SU-DHL-6 (cell line): ENCODE results near the gene PRPF8.

Source experiments
- H2AFZ ChIP-seq: fragments of 200-600 bp; sonication (generic); 2 replicates; pipeline ENCODE4 v1.6.1; 2014; ENCODE audit warnings: low read depth, mild to moderate bottlenecking, moderate library complexity, mixed read lengths, antibody characterized with exemption, low read length; ENCODE audit not compliant: severe bottlenecking
- H3F3A ChIP-seq: fragments of 200-600 bp; shearing (Covaris generic); 2 replicates; pipeline ENCODE4 v1.6.0; 2016; ENCODE audit warnings: antibody characterized with exemption, mild to moderate bottlenecking; ENCODE audit not compliant: insufficient read depth
- H3K27ac ChIP-seq: fragments of 200-600 bp; sonication (generic); 2 replicates; pipeline ENCODE4 v1.5.1; 2016; ENCODE audit warnings: low read depth, mild to moderate bottlenecking, low read length, moderate library complexity, mixed read lengths
- H3K27me3 ChIP-seq: fragments of 200-600 bp; sonication (generic), shearing (Covaris generic); 2 replicates; pipeline ENCODE4 v1.6.0; 2014; ENCODE audit warnings: mild to moderate bottlenecking, low read length
- H3K36me3 ChIP-seq: fragments of 200-600 bp; sonication (generic); 2 replicates; pipeline ENCODE4 v1.6.1; 2014; ENCODE audit warnings: mild to moderate bottlenecking, low read length, mixed read lengths
- H3K4me2 ChIP-seq: fragments of 300-600, 200-600 bp; shearing (Covaris generic), sonication (generic); 2 replicates; pipeline ENCODE4 v1.6.0; 2014; ENCODE audit warnings: low read length, low read depth, mild to moderate bottlenecking; ENCODE audit not compliant: poor library complexity, severe bottlenecking
- H3K4me3 ChIP-seq: fragments of 200-600 bp; sonication (generic); 2 replicates; pipeline ENCODE4 v1.5.1; 2014; ENCODE audit warnings: antibody characterized with exemption, low read length, mild to moderate bottlenecking, mixed read lengths; ENCODE audit not compliant: insufficient read depth, poor library complexity, severe bottlenecking
- H3K79me2 ChIP-seq: fragments of 200-600 bp; sonication (generic); 2 replicates; pipeline ENCODE4 v1.6.1; 2014; ENCODE audit warnings: mild to moderate bottlenecking, low read length, moderate library complexity; ENCODE audit not compliant: insufficient read depth
- H3K9ac ChIP-seq: fragments of 200-600 bp; sonication (generic); 2 replicates; pipeline ENCODE4 v1.7.0; 2014; ENCODE audit warnings: mild to moderate bottlenecking, low read length
- H3K9me2 ChIP-seq: fragments of 200-600 bp; sonication (generic); replicated peaks from 2 replicates; pipeline ENCODE4 v1.6.1; 2014; ENCODE audit warnings: low read length; ENCODE audit not compliant: insufficient read depth
- H3K9me3 ChIP-seq: fragments of 200-600 bp; sonication (generic); 2 replicates; pipeline ENCODE4 v1.6.1; 2014; ENCODE audit warnings: low read length, mixed read lengths; ENCODE audit not compliant: insufficient read depth
- H4K20me1 ChIP-seq: fragments of 200-600 bp; sonication (generic); 2 replicates; pipeline ENCODE4 v1.6.1; 2014; ENCODE audit warnings: low read depth, mild to moderate bottlenecking, antibody characterized with exemption, low read length, moderate library complexity, mixed read lengths
- CTCF ChIP-seq: fragments of 200-600 bp; sonication (generic); IDR thresholded peaks from one replicate; pipeline ENCODE4 v1.5.1; 2017; ENCODE audit warnings: antibody characterized with exemption, mild to moderate bottlenecking, low read length, moderate library complexity; ENCODE audit not compliant: insufficient read depth, poor library complexity, severe bottlenecking
- EZH2phosphoT487 ChIP-seq: fragments of 200-600 bp; sonication (generic), shearing (Covaris generic); conservative IDR thresholded peaks from 2 replicates; pipeline ENCODE4 v1.6.1; 2018; ENCODE audit warnings: mild to moderate bottlenecking, antibody characterized with exemption, low read length, moderate library complexity, mixed read lengths

Gene PRPF8

DNA sequence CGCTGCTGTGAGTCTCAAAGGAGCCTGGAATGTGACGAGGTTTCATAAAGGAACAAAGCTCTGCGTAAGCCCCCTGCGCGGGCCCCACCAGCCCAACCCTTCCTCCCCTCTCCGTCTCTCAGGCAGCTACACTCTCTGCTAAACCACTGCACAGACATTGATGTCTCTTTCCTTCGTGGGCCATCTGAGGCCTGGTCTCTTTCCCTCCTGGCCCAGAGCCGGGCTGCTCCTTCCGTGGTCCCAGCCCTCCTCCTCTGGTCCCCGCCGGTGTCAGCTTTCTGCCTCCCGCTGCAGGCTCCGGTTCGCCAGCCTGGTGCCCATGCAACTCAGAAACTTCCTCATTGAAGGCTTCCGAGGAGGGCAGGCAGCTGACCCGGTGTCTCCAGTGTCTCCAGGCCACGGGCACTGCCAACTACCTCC is 46.5 kb downstream of the PRPF8 start:
- Histone ChIP-seq H3K27ac (no peak overlapping the region), H3K9me2 (no peaks in the 10 kb centered on the region), H3K9ac (no peak overlapping the region), H3K4me2 (no peak overlapping the region), H3K4me3 (no peak overlapping the region), H2AFZ (no peak overlapping the region), H3K27me3 (no peaks in the 10 kb centered on the region), H4K20me1 (no peaks in the 10 kb centered on the region), H3K36me3 (no peaks in the 10 kb centered on the region), H3K79me2 (no peaks in the 10 kb centered on the region), H3K9me3 (no peaks in the 10 kb centered on the region), H3F3A (no peaks in the 10 kb centered on the region)
- TF ChIP-seq CTCF: no peak
- TF ChIP-seq EZH2phosphoT487: no peak

DNA sequence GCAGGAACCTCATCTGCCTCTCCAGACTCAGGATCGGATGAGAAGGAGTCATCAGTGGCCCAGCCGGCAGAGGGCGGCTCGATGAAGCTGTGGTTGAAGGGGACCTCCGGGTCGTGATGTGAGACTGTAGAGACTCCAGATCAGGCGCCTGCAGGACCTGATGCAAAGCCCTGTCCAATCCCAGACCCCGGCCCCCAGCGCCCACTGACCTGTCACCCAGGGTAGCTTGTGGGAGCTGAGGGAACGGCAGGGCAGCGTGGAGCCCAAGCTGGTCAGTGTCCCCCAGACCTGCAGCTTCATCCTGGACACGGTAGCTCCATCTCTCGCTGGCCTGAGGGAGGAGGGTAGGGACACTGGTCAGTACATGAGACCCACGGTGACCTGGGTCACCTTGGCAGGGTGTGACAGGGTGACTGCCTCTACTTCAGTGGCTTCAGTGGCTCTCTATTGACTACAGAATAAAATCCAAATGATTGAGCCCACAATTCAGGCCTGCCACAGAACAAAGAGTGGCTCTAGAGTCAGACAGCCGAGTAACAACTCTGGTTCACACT is 47.9 kb downstream of the PRPF8 start:
- Histone ChIP-seq H4K20me1 (no peaks in the 10 kb centered on the region), H3K9me2 (no peaks in the 10 kb centered on the region), H3K4me3 (no peak overlapping the region), H3K27ac (no peak overlapping the region), H3K9ac (no peak overlapping the region), H3K27me3 (no peaks in the 10 kb centered on the region), H3K79me2 (no peaks in the 10 kb centered on the region), H3K9me3 (no peaks in the 10 kb centered on the region), H3K36me3 (no peaks in the 10 kb centered on the region), H3K4me2 (no peak overlapping the region), H3F3A (no peaks in the 10 kb centered on the region), H2AFZ (no peak overlapping the region)
- TF ChIP-seq CTCF (no peak), EZH2phosphoT487 (no peak)

DNA sequence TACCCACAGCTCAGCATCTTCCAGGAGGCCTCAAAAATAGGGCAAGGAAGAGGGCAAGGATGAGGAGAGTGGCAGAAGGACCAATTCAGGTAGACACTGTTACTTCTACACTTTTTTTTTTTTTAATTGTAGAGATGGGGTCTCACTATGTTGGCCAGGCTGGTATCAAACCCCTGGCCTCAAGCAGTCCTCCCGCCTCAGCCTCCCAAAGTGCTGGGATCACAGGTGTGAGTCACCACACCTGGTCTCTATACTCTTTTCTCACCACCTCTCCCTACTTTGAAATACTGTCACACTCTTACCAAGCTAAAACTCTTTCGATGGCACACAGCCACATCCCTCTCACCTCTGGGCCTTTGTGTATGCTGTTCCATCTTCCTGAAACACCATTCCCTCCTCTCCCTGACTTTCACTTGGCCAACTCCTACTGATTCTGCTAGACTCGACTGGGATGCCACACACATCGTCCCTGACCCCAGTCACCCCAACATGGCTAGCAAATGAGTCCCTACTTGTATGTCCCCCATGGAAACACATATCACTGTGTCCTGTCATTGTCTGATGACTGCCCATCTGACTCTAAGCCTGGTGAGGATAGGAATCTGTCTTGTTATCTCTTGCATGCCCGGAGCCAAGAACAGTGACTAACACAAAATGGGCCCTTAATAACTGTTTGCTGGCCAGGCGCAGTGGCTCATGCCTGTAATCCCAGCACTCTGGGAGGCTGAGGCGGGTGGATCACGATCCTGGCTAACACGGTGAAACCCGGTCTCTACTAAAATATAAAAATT is 48.8 kb downstream of the PRPF8 start:
- no peaks in the 10 kb centered on the region for H4K20me1 ChIP-seq
- H3K4me2 ChIP-seq: no peak overlapping the region
- no peaks in the 10 kb centered on the region for H3K27me3 ChIP-seq
- H3K9me3 ChIP-seq: no peaks in the 10 kb centered on the region
- no peak for TF ChIP-seq CTCF
- H3K9ac ChIP-seq: no peak overlapping the region
- no peak overlapping the region for H3K27ac ChIP-seq
- H3K9me2 ChIP-seq: no peaks in the 10 kb centered on the region
- no peaks in the 10 kb centered on the region for H3K79me2 ChIP-seq
- no peaks in the 10 kb centered on the region for H3K36me3 ChIP-seq
- H3F3A ChIP-seq: no peaks in the 10 kb centered on the region
- H3K4me3 ChIP-seq: no peak overlapping the region
- no peak overlapping the region for H2AFZ ChIP-seq
